Measurements from ENCODE around the gene NOM1. TPM values are rescaled to one million over a fixed set of nuclear protein-coding genes. Genes with fewer than 3 reads are reported as not detected.

Gene NOM1
- total and polyA plus RNA-seq, 2 experiments from 2014 or later = 17.7 to 36.5 TPM

- Mint-ChIP-seq H3K27me3 (ENCODE audit: insufficient read depth, low read depth, poor library complexity) (peaks cover 4% of the 10 kb centered on the region), H3K27ac (no peak overlapping the region), H3K9me3 (peaks cover 5% of the 10 kb centered on the region; the same call in 2 of the 3 replicates), H3K36me3 (ENCODE audit: low read depth) (peaks cover 16% of the 10 kb centered on the region), H3K4me3 (no peak overlapping the region), H3K4me1 (peaks cover 28% of the 10 kb centered on the region)
- peaks cover 22% of the 10 kb centered on the region for H4K20me1 ChIP-seq (replicated peaks; ENCODE audit: insufficient read depth)
- TF ChIP-seq REST (IDR thresholded peaks at IDR 0.05; ENCODE audit: unreplicated experiment) (no peak), ETS1 (IDR thresholded peaks at IDR 0.05) (no peak), POLR2AphosphoS5 (IDR thresholded peaks at IDR 0.05; ENCODE audit: low read depth) (no peak), ZNF114 (CRISPR knock-in tag; IDR thresholded peaks at IDR 0.05) (no peak), EZH2 (IDR thresholded peaks at IDR 0.05; ENCODE audit: low read depth, unreplicated experiment) (no peak), JUNB (IDR thresholded peaks at IDR 0.05; ENCODE audit: unreplicated experiment) (no peak), EZH2phosphoT487 (IDR thresholded peaks at IDR 0.05; ENCODE audit: unreplicated experiment) (no peak), STAT1 (IDR thresholded peaks at IDR 0.05; ENCODE audit: unreplicated experiment) (no peak), ZNF331 (CRISPR knock-in tag; IDR thresholded peaks at IDR 0.05; ENCODE audit: low read depth) (no peak), ZNF462 (CRISPR knock-in tag; IDR thresholded peaks at IDR 0.05) (no peak), NANOG (IDR thresholded peaks at IDR 0.05; ENCODE audit: borderline replicate concordance) (no peak), CREB1 (CRISPR knock-in tag; IDR thresholded peaks at IDR 0.05; ENCODE audit: low read depth) (no peak)
- H3K4me3 ChIP-seq = no peak overlapping the region
- peaks cover 26% of the 10 kb centered on the region for H3K79me2 ChIP-seq (replicated peaks; ENCODE audit: insufficient read depth)
- no peaks in the 10 kb centered on the region for H3K27me3 ChIP-seq (ENCODE audit: insufficient read depth)
- H3K27ac ChIP-seq (ENCODE audit: low read depth) = no peak overlapping the region
- no peak for DNase-seq (ENCODE audit: low spot score)
- H3K36me3 ChIP-seq (ENCODE audit: insufficient read depth) = no peaks in the 10 kb centered on the region; the same call in 1 of the 2 replicates
- ATAC-seq = no peak
- no peak overlapping the region for H2AFZ ChIP-seq
- H3K4me1 ChIP-seq (ENCODE audit: insufficient read depth) = peaks cover 26% of the 10 kb centered on the region
- no peaks in the 10 kb centered on the region for H3F3A ChIP-seq (replicated peaks; ENCODE audit: low read depth)
- H3K4me2 ChIP-seq = no peak overlapping the region
- no peaks in the 10 kb centered on the region for H3K9me2 ChIP-seq (ENCODE audit: insufficient read depth)
Observed at GRCh38 chr7:156947120-156947843, 2.2 kb upstream of the NOM1 start.

All from GM23338 (cell line).